ENCODE measurements around the gene ROPN1B. TPM values are rescaled to one million over a fixed set of nuclear protein-coding genes. Genes with fewer than 3 reads are reported as not detected.

ROPN1B gene
- total and polyA plus RNA-seq, 2 experiments from 2014 or later = not detected

DNA sequence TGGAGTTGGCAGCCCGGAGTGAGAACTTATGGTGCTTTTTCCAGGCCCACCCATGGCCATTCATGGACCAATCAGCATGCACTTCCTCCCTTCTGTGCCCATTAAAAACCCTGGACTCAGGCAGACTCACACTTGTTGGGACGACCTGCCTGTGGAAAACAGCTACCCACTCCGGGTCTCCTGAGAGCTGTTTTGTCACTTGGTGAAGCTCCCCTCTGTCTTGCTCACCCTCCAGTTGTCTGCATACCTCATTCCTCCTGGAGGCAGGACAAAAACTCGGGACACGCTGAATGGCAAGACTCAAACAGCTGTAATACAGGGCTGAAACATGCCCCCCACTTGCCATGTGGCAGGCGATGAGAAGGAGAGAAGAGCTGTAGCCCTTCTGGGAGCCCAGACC lies 35.2 kb downstream of the ROPN1B start:
- Mint-ChIP-seq H3K4me3 (no peak overlapping the region), H3K36me3 (ENCODE audit: low read depth) (peaks cover 3% of the 10 kb centered on the region; the same call in 1 of the 3 replicates), H3K4me1 (no peaks in the 10 kb centered on the region), H3K27me3 (ENCODE audit: insufficient read depth, low read depth, poor library complexity) (no peaks in the 10 kb centered on the region), H3K27ac (no peak overlapping the region), H3K9me3 (peaks cover 13% of the 10 kb centered on the region; the same call in 2 of the 3 replicates)
- Histone ChIP-seq H3K79me2 (replicated peaks; ENCODE audit: insufficient read depth) (no peaks in the 10 kb centered on the region), H3K27me3 (ENCODE audit: insufficient read depth) (no peaks in the 10 kb centered on the region), H3K9me2 (ENCODE audit: insufficient read depth) (peaks cover 5% of the 10 kb centered on the region; the same call in 1 of the 2 replicates), H4K20me1 (replicated peaks; ENCODE audit: insufficient read depth) (no peaks in the 10 kb centered on the region), H3K27ac (ENCODE audit: low read depth) (no peak overlapping the region), H3K36me3 (ENCODE audit: insufficient read depth) (no peaks in the 10 kb centered on the region), H3K4me2 (no peak overlapping the region), H3K4me1 (ENCODE audit: insufficient read depth) (no peaks in the 10 kb centered on the region), H3K4me3 (no peak overlapping the region), H3F3A (replicated peaks; ENCODE audit: low read depth) (no peaks in the 10 kb centered on the region), H2AFZ (no peak overlapping the region)
- TF ChIP-seq POLR2AphosphoS5 (IDR thresholded peaks at IDR 0.05; ENCODE audit: low read depth) (no peak), JUNB (IDR thresholded peaks at IDR 0.05; ENCODE audit: unreplicated experiment) (no peak), ZNF114 (CRISPR knock-in tag; IDR thresholded peaks at IDR 0.05) (no peak), NANOG (IDR thresholded peaks at IDR 0.05; ENCODE audit: borderline replicate concordance) (no peak), EZH2phosphoT487 (IDR thresholded peaks at IDR 0.05; ENCODE audit: unreplicated experiment) (no peak), STAT1 (IDR thresholded peaks at IDR 0.05; ENCODE audit: unreplicated experiment) (no peak), EZH2 (IDR thresholded peaks at IDR 0.05; ENCODE audit: low read depth, unreplicated experiment) (no peak)
- TF ChIP-seq, protein P1, sequence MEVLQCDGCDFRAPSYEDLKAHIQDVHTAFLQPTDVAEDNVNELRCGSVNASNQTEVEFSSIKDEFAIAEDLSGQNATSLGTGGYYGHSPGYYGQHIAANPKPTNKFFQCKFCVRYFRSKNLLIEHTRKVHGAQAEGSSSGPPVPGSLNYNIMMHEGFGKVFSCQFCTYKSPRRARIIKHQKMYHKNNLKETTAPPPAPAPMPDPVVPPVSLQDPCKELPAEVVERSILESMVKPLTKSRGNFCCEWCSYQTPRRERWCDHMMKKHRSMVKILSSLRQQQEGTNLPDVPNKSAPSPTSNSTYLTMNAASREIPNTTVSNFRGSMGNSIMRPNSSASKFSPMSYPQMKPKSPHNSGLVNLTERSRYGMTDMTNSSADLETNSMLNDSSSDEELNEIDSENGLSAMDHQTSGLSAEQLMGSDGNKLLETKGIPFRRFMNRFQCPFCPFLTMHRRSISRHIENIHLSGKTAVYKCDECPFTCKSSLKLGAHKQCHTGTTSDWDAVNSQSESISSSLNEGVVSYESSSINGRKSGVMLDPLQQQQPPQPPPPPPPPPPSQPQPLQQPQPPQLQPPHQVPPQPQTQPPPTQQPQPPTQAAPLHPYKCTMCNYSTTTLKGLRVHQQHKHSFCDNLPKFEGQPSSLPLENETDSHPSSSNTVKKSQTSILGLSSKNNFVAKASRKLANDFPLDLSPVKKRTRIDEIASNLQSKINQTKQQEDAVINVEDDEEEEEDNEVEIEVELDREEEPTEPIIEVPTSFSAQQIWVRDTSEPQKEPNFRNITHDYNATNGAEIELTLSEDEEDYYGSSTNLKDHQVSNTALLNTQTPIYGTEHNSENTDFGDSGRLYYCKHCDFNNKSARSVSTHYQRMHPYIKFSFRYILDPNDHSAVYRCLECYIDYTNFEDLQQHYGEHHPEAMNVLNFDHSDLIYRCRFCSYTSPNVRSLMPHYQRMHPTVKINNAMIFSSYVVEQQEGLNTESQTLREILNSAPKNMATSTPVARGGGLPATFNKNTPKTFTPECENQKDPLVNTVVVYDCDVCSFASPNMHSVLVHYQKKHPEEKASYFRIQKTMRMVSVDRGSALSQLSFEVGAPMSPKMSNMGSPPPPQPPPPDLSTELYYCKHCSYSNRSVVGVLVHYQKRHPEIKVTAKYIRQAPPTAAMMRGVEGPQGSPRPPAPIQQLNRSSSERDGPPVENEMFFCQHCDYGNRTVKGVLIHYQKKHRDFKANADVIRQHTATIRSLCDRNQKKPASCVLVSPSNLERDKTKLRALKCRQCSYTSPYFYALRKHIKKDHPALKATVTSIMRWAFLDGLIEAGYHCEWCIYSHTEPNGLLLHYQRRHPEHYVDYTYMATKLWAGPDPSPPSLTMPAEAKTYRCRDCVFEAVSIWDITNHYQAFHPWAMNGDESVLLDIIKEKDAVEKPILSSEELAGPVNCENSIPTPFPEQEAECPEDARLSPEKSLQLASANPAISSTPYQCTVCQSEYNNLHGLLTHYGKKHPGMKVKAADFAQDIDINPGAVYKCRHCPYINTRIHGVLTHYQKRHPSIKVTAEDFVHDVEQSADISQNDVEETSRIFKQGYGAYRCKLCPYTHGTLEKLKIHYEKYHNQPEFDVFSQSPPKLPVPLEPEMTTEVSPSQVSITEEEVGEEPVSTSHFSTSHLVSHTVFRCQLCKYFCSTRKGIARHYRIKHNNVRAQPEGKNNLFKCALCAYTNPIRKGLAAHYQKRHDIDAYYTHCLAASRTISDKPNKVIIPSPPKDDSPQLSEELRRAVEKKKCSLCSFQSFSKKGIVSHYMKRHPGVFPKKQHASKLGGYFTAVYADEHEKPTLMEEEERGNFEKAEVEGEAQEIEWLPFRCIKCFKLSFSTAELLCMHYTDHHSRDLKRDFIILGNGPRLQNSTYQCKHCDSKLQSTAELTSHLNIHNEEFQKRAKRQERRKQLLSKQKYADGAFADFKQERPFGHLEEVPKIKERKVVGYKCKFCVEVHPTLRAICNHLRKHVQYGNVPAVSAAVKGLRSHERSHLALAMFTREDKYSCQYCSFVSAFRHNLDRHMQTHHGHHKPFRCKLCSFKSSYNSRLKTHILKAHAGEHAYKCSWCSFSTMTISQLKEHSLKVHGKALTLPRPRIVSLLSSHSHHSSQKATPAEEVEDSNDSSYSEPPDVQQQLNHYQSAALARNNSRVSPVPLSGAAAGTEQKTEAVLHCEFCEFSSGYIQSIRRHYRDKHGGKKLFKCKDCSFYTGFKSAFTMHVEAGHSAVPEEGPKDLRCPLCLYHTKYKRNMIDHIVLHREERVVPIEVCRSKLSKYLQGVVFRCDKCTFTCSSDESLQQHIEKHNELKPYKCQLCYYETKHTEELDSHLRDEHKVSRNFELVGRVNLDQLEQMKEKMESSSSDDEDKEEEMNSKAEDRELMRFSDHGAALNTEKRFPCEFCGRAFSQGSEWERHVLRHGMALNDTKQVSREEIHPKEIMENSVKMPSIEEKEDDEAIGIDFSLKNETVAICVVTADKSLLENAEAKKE (CRISPR knock-in tag; IDR thresholded peaks at IDR 0.05) = no peak
- TF ChIP-seq, protein P2, sequence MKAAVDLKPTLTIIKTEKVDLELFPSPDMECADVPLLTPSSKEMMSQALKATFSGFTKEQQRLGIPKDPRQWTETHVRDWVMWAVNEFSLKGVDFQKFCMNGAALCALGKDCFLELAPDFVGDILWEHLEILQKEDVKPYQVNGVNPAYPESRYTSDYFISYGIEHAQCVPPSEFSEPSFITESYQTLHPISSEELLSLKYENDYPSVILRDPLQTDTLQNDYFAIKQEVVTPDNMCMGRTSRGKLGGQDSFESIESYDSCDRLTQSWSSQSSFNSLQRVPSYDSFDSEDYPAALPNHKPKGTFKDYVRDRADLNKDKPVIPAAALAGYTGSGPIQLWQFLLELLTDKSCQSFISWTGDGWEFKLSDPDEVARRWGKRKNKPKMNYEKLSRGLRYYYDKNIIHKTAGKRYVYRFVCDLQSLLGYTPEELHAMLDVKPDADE (IDR thresholded peaks at IDR 0.05) = no peak
- TF ChIP-seq, protein P3, sequence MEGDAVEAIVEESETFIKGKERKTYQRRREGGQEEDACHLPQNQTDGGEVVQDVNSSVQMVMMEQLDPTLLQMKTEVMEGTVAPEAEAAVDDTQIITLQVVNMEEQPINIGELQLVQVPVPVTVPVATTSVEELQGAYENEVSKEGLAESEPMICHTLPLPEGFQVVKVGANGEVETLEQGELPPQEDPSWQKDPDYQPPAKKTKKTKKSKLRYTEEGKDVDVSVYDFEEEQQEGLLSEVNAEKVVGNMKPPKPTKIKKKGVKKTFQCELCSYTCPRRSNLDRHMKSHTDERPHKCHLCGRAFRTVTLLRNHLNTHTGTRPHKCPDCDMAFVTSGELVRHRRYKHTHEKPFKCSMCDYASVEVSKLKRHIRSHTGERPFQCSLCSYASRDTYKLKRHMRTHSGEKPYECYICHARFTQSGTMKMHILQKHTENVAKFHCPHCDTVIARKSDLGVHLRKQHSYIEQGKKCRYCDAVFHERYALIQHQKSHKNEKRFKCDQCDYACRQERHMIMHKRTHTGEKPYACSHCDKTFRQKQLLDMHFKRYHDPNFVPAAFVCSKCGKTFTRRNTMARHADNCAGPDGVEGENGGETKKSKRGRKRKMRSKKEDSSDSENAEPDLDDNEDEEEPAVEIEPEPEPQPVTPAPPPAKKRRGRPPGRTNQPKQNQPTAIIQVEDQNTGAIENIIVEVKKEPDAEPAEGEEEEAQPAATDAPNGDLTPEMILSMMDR (conservative IDR thresholded peaks at IDR 0.05; ENCODE audit: low read depth in 2 of 2) = no peak
- no peak for ATAC-seq
- DNase-seq (ENCODE audit: low spot score) = no peak

Data from GM23338 (cell line).